Measurements from ENCODE around the gene AK8. TPM values are rescaled to one million over a fixed set of nuclear protein-coding genes. Genes with fewer than 3 reads are reported as not detected.

Gene AK8
- total RNA-seq, 1 donor from 2014 or later = 0.31 TPM

DNA sequence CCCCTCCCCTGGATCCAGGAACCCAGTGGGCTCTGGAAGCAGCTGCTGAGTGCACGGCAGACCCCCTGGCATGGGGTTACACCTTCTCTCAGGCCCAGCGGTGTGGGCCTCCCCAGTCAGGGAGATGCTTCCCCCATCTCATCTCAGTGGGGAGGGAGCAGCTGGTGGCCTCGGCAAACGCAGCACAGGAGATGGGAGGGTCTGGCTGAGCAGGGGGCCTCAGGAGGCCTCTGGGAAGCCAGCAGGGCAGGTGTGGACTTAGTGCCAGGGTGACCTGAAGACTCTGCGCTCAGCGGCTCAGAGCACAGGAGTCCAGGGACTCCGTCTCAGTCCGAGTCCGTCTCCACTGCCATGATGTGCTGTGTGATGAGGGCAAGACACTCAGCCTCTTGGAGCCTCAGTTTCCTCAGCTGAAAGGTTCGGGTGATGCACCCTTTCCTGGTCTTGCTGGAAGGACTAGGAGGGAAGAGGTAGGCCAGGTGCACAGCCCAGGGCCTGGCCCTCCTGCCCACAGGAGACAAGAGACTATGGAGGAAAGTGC is 107.2 kb downstream of the AK8 start:
- DNase-seq = no peak

DNA sequence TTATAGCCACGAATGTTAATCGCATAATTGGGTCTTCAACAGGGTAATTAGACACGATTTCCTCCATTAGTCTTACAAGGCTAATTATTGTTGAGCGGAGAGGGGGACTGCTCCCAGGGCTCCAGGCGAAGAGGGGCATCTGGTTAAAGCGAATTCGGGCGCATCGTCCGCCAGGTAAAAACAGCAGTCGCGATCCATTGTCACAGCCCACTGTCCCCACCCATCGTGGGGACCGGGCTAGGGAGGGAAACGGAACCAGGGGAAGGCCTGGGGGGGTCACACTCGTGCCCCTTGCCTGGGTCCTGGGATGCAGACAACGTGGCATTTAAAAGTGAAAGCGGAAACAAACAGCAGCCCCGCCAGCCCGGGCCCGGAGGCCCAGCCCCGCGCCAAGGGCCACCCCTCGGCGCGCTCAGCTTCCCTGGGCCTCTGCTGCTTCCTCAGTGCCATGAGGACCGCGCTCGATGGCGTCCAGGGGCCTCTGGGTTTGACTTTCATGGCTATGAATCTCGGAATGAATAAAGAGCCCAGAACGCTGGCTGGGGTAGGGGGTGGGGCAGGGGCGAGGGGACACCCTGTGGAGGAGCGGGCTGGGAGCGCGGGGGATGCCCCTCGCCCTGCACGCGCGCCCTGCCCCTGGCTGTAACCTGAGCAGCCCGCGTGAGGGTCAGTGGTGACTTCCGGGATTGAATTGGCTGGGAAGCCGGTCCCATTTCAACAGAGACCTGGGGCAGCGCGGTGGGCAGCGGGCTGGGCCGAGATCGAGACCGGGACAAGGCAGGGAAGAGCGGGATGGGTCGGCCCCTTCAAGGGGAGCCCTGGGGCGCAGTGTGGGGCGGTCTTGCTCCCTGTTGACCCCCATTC is 107.9 kb downstream of the AK8 start:
- peak; percentile 75 for DNase-seq

DNA sequence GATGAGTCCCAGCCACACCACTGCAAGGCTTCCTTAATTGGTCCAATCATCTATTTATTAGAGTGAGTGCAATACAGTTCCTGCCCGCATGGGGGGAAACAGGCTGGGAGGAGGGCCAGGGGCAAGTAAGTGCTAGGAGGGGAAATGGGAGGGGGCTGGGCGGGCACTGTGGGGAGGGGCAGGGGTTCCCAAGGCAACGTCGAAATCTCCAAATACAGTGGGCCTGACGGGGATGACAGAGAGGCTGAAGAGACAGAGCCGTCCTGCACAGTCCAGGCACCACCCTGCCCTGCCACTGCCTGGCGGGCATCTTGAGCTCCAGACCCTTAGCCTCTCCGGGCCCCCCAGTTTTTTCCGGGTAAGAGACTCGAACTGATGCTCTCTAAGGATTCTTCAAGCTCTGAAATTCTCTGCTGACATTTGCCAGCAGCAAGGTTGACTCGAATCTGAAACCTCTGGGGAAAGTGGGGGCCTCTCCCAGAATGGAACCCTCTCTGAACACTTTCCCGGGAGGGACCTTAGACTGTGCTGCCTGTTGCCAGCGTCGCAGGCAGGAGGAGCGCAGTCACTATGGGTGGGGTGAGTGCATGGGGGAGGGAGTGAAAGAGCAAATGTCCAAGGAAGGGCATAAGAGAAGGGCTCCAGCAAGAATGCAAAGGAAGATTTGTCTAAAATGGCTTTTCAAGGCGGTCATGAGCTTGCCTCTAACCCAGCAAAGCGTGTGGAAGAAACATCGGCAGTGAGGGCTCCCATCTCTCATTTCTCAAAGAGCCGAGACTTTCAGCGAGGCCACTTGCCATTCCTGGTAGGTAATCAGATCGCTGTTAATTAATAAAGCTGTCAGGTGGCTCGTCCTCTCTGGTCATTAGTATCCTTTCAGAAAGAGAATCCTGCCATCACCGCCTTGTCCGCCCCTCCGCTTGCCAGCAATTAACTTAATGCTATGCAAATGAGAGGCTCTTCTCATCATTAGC is 108.9 kb downstream of the AK8 start:
- peak; percentile 67 for DNase-seq

DNA sequence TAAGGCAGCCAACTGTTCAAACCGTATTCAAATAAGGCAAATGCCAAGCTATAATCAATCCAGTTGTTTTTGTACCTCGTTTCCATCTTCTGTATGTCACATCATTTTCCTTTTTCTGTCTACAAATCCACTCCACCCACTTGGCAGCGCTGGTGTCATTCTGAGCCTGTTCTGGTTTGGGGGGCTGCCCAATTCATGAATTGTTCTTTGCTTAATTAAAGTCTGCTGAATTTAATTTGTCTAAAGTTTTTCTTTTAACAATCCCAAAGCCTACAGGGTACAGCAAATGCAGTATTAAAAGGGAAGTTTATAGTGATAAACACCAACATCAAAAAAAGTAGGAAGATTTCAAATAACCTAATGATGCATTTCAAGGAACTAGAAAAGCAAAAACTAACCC is 114.5 kb downstream of the AK8 start:
- DNase-seq = no peak

DNA sequence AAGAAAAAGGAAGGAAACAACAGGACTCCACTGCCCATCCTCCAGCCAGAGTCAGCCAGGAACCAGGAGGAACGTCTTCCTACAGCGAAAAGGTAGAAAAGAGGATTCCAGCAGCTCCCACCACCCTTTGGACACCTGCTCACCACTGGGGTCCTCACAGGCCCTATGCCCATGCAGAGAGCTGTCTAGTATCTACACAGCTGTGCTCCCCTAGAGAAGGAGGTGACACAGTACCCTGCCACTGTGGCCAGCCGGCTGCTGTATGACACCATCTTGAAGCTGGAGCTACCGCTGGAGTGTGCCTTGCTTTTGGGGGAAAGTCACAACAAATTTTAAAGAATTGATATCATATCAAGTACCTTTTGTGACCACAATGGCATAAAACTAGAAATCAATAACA is 115.2 kb downstream of the AK8 start:
- DNase-seq = no peak

DNA sequence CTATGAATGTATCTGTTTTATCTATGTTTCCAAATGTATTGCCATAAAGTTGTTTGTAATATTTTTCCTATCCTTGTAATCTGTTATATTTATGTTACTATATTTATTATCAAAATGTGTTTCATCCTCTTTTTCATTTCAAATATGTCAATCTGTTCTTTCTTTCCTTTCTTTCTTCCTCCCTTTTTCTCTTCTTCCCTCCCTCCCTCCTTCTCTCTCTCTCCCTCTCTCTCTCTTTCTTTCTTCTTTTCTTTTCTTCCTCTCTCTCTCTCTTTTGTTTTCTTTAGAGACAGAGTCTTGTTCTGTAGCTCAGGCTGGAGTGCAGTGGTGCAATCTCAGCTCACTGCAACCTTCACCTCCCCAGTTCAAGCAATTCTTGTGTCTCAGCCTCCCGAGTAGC is 116.5 kb downstream of the AK8 start:
- no peak for DNase-seq

DNA sequence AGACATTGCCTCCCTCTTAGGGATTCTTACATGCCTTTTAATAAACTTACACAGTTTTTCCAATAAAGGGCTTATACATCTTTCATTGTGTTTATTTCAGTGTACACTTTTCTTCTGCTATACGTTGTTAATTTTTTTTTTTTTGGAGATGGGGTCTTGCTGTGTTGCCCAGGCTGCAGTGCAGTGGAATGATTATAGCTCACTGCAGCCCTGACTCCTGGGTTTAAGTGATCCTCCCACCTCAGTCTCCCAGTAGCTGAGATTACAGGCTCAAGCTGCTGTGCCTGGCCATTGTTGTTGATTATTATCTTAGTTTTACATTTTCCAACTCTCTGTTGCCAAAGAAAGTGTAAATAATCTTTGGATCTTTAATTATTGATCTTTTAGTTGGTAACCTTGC is 118.0 kb downstream of the AK8 start:
- DNase-seq = no peak

DNA sequence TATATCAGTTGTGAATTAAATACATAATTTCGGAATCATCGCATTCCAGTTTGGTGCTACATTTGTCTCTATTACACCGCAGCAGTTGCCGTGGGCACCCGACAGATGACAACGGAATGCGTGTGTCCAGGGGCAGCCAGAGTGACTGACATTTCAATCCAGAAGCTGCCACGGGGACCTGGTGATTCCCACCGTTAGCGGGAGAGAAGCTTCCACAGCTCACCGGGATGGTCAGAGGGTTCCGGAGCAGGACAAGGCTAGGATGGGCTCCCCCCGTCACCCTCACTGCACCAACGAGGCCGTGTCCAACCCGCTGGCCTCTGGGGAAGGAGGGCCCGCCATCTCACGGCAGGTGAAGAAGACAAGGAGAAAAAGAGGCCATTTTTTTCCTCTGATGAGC is 121.1 kb downstream of the AK8 start:
- no peak for DNase-seq

DNA sequence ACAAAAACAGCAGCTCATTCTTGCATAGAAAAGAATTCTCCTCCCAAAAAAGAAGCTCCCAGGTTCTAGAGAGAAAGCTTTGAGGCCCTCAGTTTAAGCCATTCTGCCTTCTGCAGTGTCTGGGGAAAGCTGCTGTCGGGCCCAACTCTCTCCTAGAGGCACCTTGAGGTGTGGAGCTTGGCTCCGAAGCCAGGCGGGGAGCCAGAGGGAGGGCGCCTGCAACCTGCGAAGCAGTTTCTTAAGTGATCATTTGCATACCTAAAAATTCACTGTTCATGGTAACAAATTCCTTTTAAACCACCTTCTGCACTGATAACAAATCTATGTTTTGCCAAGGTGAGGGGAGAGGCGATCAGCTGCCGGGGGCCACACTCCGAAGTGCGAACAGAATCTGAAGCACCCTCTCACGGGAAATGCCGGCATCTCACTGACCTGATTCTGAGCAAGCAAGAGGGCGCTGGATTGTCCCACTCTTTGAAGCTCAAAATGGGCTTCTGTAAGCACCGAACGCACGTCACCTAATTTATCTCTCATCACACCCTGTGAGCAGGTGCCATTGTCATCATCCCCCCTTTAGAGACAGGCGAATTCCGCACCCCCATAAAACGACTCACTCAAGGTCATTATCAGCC is 121.8 kb downstream of the AK8 start:
- no peak for DNase-seq

DNA sequence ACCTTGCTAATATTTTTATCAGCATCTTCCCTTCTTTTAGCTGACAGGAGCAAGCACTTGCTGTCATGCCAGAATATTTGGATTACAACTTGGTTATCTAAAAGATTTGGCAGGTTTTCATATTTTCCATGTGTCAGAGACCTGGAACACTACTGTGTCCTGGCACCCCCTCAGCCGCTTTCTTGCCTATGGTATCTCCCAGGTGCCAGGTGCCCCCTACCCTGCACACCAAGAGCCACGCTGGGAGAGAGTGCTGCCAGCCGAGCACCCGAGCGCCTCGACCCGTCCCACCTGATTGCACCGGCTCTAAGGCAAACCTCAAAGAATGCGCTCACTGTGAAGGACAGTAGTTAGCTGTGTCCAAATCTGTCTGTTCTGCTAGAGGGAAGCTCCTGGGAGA is 123.0 kb downstream of the AK8 start:
- no peak for DNase-seq

DNA sequence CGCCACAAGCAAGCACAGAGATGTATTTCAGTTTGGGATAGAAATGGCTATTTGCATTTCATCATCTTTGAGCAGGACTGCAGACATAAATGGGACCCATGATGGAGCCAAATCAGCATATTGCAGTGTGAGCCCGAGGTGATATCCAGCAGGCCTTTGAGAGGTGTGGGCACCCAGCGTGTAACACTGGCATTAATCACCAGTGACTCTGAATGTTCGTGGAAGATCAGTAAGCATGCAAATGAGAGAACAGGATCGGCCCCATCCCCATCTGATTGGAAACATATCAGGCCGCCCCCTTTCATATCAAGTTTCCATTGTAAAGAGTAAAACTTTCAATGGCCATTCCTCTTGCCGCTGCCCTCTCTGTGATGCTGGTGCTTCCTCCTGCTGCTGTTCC is 123.8 kb downstream of the AK8 start:
- no peak for DNase-seq

DNA sequence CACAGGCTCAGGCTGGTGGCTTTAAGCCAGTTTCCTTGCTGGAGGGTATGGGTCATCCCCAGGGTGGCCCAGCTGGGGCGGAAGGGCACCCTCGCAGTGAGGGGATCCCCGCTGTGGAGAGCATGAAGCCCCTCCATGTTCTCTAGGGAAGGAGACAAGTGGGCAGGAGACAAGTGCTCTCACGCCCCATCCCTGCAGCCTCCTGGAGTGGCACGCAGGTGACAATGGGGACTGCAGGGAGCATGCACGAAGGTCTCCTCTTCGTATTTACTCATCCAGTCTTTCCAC is 124.5 kb downstream of the AK8 start:
- no peak for DNase-seq

DNA sequence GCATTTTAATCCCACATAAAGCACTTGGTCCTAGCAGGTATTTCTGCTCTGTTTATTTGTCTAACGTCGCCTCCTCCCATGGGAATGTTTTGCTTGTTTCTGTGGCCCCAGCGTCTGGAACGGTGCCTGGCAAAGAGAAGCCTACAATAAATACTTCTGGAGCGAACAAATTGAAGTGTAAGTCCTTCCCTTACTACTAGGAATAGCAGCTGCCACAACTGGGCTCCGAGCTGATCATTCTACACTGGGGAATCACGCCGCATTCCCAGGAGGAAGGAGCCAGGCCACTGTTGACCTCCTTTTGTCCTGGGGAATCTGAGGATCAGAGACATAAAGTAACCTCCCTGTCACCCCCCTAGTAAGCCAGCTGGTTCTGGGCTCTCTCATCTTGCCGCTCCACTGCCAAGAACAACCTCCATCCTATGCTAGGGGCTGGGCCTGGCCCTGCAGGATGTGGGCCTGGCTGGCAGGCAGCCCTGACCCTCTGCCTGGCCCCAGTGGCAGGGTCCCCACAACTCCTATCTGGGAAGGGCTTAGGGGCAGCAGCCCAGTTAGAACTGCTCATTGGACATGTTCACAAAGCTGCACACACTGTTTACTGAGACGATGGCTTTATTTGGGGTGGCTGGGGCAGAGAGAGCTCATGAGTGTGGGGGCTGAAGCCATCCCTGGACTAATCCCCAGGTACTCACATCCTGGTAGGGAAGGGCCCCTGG is 125.0 kb downstream of the AK8 start:
- DNase-seq = peak; percentile 37

DNA sequence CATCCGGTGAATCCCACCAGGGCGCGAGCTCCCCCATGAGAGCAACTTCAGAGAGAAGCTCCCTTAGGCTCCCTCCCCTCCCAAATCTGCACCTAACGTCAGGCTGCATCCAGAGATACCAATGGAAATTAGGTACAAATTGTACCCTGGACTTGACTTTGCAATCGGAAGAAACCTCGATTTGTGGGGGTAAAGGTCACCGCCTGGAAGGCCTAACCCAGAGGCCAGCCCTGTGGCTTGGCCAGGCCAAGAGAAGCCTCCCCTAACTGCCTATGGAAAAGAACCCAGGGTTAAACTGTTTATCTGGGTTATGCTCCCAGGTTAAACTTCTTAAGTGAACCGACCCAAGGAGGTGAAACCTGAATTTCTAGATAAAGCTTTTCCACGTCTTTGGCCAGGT is 127.4 kb downstream of the AK8 start:
- DNase-seq = no peak

DNA sequence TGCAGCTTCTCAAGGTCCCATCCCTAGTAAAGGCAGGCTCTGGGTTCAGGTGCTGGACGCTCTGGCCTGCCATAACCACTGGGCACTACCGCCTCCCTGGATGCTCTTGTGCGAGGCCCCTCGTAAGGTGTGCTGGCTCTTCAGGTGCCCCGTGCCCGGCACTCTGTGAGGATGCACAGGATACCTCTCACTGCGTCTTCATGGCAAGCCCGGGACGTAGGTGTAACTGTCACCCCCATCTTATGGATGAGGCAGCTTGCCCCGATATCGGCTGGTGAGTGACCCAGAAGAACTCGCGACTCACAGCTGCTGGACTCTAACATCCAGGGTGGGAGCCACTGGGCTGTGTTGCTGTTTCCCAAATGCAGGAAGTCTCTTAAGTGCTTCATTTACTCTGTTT is 128.8 kb downstream of the AK8 start:
- no peak for DNase-seq

DNA sequence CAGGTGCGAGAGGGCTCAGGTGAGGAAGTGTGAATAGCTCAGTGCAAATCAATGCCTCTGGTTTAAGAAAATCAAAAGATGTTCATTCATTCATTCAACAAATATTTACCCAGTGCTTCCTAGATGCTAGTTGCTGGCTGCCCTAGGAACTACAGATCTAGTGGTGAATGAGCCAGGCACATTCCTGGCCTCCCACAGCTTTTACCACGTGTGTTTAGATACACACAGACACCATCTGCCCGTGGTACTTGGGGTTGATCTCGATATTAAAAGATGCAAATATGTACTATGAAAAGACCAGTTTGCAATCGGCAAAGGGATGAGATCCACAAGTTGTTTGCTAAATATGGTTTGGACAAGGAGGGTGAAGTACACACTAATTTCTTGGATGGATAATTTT is 129.6 kb downstream of the AK8 start:
- DNase-seq = no peak

DNA sequence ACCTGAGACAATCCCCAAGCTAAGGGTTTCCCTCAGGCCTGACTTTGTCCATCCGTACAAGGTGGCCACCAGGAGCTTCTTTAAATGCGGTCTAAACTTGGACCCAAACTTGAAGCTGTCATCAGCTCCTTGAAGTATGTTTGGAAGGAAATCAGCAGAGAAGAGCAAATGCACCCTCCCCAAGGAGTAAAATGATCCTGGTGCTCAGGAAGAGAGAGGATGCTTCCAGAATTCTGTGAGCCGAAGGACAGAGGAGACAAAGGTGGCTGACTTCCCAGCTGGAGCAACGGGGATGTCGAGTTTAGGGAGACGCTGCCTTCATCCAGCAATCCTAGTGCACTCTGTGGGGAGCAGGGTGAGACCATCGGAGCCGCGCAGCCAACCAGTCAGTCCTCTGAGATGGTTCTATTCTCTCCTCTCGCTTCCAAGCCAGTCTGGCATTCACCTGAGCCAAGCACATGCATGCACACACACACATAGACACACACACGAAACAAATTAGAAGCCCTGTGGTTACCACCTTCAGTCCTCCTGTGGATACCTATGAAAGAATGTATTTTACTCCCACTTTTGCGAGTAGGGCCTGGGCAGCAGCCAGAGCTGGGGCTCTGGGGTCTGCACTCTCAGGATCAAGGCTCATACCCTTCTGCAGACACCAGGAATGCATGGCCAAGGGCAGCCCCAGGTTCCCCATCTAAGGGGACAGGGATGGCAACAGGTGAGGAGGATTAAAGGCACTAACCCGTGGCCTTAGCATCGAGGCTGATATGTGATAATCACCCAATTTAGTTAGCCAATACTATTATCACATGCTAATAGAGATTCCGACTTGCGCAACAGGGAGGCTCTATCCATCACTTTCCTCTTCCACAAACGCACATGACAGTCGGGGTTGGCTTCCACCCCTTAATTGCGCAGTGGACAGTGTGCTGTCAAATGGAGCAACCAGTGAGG is 132.1 kb downstream of the AK8 start:
- peak; percentile 52 for DNase-seq

DNA sequence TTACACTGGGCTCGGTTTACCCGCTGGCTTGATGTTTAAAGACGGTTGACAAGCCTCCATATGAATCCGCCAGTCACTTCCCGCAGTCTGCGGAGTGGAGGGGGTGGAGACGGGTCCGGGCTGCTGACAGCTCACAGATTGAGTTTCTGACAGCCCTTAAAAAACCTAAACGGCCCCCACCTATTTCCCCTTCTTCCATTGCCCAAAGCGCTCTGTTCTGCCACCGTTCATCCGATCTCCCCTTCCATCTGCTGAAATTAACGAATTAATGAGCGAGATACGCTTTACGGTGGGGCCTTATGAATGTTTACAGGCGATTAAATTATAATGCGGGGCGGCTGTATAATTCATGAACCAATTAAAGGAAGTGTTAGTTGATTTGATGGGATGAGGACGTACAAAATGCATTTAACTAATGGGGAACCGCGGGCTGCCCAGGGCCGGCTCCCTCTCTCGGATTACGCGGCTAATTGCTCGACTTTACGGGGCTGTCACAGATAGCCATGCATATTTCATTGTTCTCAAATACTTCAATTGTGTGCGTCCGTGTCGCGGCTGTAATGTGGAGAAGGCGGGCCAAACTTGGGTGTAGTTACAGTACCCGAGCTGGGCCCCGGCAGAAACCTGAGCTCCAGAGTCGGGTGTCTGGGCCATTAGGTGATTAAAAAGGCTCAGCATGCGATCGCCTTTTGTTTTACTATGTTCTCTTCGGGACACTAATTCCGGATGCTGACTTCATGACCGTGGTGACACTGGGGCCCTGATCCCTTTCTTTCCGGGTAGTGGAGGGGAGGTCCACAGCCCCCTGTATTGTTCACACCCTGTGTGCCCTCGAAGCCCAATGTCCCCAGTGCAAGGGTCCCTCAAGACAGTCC is 133.0 kb downstream of the AK8 start:
- DNase-seq = peak; percentile 67

DNA sequence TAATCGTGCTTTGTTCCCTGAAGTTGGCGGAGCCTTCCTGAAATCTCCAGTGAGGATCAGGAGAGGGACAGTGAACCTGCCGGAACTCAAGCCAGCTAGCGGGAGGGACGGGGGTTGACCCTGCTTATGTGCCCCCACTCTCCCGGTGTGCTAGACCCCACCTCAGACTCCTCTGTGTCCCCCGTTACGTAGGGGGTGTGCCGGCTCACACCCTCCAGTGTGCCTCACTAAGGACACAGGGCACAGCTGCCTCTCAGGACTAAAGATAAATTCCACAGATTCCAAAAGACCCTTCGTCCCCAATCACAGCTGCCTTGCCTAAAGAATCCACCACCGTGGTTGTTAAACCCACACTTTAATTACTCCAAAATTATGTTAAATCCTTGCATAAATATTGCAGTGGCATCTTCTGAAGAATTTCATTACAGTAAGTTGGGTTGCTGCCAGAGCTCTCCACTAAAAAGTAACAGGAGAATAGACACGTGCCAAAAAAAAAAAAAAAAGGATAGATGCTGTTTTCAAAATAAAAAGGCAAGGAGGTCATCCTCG is 134.1 kb downstream of the AK8 start:
- DNase-seq = no peak

All from tongue (tissue), 2 donors.